SK-N-SH (cell line): Measurements from ENCODE around the gene FAM124A. TPM values are rescaled to one million over a fixed set of nuclear protein-coding genes. Genes with fewer than 3 reads are reported as not detected.

ENCODE experiments used
- CTCF ChIA-PET: fragments of 300-600, 350-600 bp; formaldehyde crosslinking; extraction: SDS; loops from one replicate; lab custom pipeline; 2021; lab: Yijun Ruan, JAX
- POLR2A ChIA-PET: fragments of 350-600 bp; sonication (Branson Sonifier 250); formaldehyde crosslinking; extraction: SDS; loops from one replicate; lab custom pipeline; 2020; ENCODE audit warnings: antibody characterized with exemption, inconsistent platforms; lab: Yijun Ruan, JAX
- DNase-seq: peaks from one replicate; pipeline ENCODE4 v3.0.0; 2012
- H2AFZ ChIP-seq: fragments of 200-600 bp; sonication (generic); 2 replicates; pipeline ENCODE4 v1.8.1; 2016; ENCODE audit warnings: antibody characterized with exemption, mild to moderate bottlenecking, low read depth
- H3F3A ChIP-seq: fragments of 200-600 bp; sonication (generic); replicated peaks from 2 replicates; pipeline ENCODE3; 2016; ENCODE audit warnings: antibody characterized with exemption, mild to moderate bottlenecking; ENCODE audit not compliant: insufficient read depth
- H3K27ac ChIP-seq, 2 experiments: fragments of 200-500 bp in 1 of 2; fragments of 200-600 bp in 1 of 2; sonication (Bioruptor generic) in 1 of 2; sonication (generic), shearing (Covaris generic) in 1 of 2; 2 replicates each; pipeline versions ENCODE4 v1.5.1 to v1.6.1; 2014 to 2016; ENCODE audit warnings: low read depth in 2 of 2, inconsistent platforms in 1 of 2, low read length in 1 of 2, mild to moderate bottlenecking in 1 of 2, mixed read lengths in 1 of 2
- H3K27me3 ChIP-seq: fragments of 200-600 bp; sonication (generic), shearing (Covaris generic); 2 replicates; pipeline ENCODE4 v1.6.1; 2016; ENCODE audit warnings: mixed run types; ENCODE audit not compliant: insufficient read depth
- H3K36me3 ChIP-seq, 2 experiments: fragments of 200-500 bp in 1 of 2; fragments of 200-600 bp in 1 of 2; sonication (Bioruptor generic) in 1 of 2; sonication (generic) in 1 of 2; replicated peaks in 1 of 2; 2 replicates each; pipeline versions ENCODE3 to v1.5.1; 2014 to 2016; ENCODE audit warnings: low read length in 1 of 2, mild to moderate bottlenecking in 1 of 2; ENCODE audit not compliant: insufficient read depth in 2 of 2, control insufficient read depth in 1 of 2
- H3K4me1 ChIP-seq, 2 experiments: fragments of 200-500 bp in 1 of 2; fragments of 200-600 bp in 1 of 2; sonication (Bioruptor generic) in 1 of 2; sonication (generic), shearing (Covaris generic) in 1 of 2; 2 replicates each; pipeline versions ENCODE4 v1.5.1 to v1.6.1; 2014 to 2016; ENCODE audit warnings: low read depth in 1 of 2, low read length in 1 of 2, mixed run types in 1 of 2; ENCODE audit not compliant: insufficient read depth in 2 of 2, control insufficient read depth in 1 of 2
- H3K4me2 ChIP-seq: fragments of 200-600 bp; sonication (generic), shearing (Covaris generic); 2 replicates; pipeline ENCODE4 v1.6.1; 2017; ENCODE audit warnings: mixed run types
- H3K4me3 ChIP-seq, 2 experiments: fragments of 200-500 bp in 1 of 2; fragments of 200-600 bp in 1 of 2; sonication (Bioruptor generic) in 1 of 2; sonication (generic), shearing (Covaris generic) in 1 of 2; 2 replicates each; pipeline versions ENCODE4 v1.5.1 to v1.8.1; 2014 to 2016; ENCODE audit warnings: low read depth in 2 of 2, inconsistent platforms in 1 of 2, low read length in 1 of 2, mild to moderate bottlenecking in 1 of 2, mixed read lengths in 1 of 2, moderate library complexity in 1 of 2
- H3K79me2 ChIP-seq: fragments of 200-600 bp; sonication (generic); 2 replicates; pipeline ENCODE4 v1.8.1; 2017; ENCODE audit warnings: mild to moderate bottlenecking; ENCODE audit not compliant: insufficient read depth
- H3K9ac ChIP-seq: fragments of 200-600 bp; sonication (generic); 2 replicates; pipeline ENCODE4 v1.6.1; 2017; ENCODE audit warnings: mixed run types
- H3K9me2 ChIP-seq: fragments of 200-600 bp; sonication (generic); 2 replicates; pipeline ENCODE4 v1.6.1; 2017; ENCODE audit warnings: mixed run types
- H3K9me3 ChIP-seq: fragments of 200-600 bp; sonication (generic); 2 replicates; pipeline ENCODE4 v1.6.1; 2017; ENCODE audit warnings: mixed run types, mild to moderate bottlenecking, moderate library complexity
- H4K20me1 ChIP-seq: fragments of 200-600 bp; sonication (generic); 2 replicates; pipeline ENCODE4 v1.6.1; 2017; ENCODE audit warnings: mild to moderate bottlenecking, mixed run types; ENCODE audit not compliant: insufficient read depth
- CHD2 ChIP-seq: fragments of 150-350 bp; IDR thresholded peaks from 2 replicates; pipeline ENCODE4 v1.6.1; 2018; ENCODE audit warnings: low read length; ENCODE audit not compliant: partially characterized antibody
- ELF1 ChIP-seq: IDR thresholded peaks from 2 replicates; pipeline ENCODE4 v1.4.0; 2012
- EP300 ChIP-seq, 2 experiments: IDR thresholded peaks; 2 replicates each; pipeline versions ENCODE4 v1.4.0 to v1.6.1; 2012; ENCODE audit warnings: borderline replicate concordance in 1 of 2, low read depth in 1 of 2, low read length in 1 of 2
- GATA2 ChIP-seq: sonication (generic); formaldehyde crosslinking; IDR thresholded peaks from 2 replicates; pipeline ENCODE4 v1.5.0; 2020; ENCODE audit warnings: mild to moderate bottlenecking, missing genetic modification reagents
- JUND ChIP-seq: IDR thresholded peaks from 2 replicates; pipeline ENCODE4 v1.4.0; 2012
- RXRA ChIP-seq: IDR thresholded peaks from 2 replicates; pipeline ENCODE4 v1.4.0; 2012; ENCODE audit warnings: low read depth, mild to moderate bottlenecking, borderline replicate concordance
- WGBS: methylation state at CpG from one replicate; pipeline ENCODE4 v1.1.6; 2017; ENCODE audit warnings: low lambda C conversion rate; 5-methylcytosine and 5-hydroxymethylcytosine counted together
- polyA plus RNA-seq, 3 experiments: library from polyadenylated mRNA; depleted of rRNA; stranded (reverse); fragments of >200 nt; gene quantifications; 2 replicates each; pipeline ENCODE4 v1.2.3, GENCODE V29; 2012
- TF ChIP-seq, protein P1 (sequence below): fragments of 200-600 bp; sonication (generic); IDR thresholded peaks from 2 replicates; pipeline ENCODE4 v1.6.1; 2017; ENCODE audit warnings: antibody characterized with exemption, mild to moderate bottlenecking, moderate library complexity
- TF ChIP-seq, protein P2 (sequence below): IDR thresholded peaks from 2 replicates; pipeline ENCODE4 v1.6.1; 2012; ENCODE audit warnings: mild to moderate bottlenecking, low read depth, low read length, moderate library complexity
- TF ChIP-seq, protein P3 (sequence below): IDR thresholded peaks from 2 replicates; pipeline ENCODE4 v1.4.0; 2012; ENCODE audit warnings: low read depth, borderline replicate concordance
- TF ChIP-seq, protein P4 (sequence below): fragments of 150-350 bp; IDR thresholded peaks from 2 replicates; pipeline ENCODE4 v1.6.1; 2017; ENCODE audit warnings: antibody characterized with exemption, low read length, low read depth, borderline replicate concordance

Gene FAM124A
- polyA plus RNA-seq, 1 of the 3 experiments (the other 2 are of a cell fraction): 1.5 TPM

DNA sequence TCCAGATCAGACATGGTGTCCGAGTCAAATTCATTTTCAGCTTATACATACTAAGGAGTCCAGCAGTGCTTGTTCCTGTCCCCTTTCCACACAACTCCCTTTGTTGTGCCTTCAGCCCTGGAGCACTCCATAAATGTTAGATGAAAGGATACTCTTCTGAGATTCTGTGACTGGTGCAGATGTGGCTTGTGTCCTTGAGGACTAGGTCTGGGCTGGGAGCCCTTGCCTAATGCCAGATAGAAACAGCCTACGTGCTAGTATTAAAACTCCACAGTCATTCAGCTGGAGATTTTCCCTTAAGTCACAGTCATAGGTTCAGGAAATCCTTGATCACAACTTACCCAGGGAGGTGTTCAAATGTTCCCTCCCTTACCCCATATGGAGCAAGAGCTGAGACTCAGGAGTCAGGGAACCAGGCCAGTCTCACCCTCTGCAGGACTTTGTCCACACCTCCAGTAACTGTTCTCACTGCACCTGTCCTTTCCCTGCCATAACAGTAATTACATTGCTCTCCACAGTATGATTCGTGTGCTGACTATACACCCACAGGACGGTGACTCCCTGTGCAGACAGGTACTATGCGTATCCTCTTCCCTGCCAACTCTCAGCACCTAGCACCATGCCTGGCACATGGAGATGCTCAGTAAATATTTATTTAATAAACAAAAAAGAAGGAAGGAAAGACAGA, 101.8 kb downstream of the FAM124A start:
- no peak overlapping the region for H3K4me2 ChIP-seq
- H3K27ac ChIP-seq: no peak overlapping the region
- H3K79me2 ChIP-seq: no peaks in the 10 kb centered on the region
- ChIA-PET POLR2A (no interaction called here), CTCF (interaction anchor here (3.2 kb wide), 1 partner anchor 38 kb away, joined by 11 read pairs; no protein-coding TSS in a partner anchor)
- H3K36me3 ChIP-seq: no peaks in the 10 kb centered on the region
- H3F3A ChIP-seq: no peaks in the 10 kb centered on the region
- no peak overlapping the region for H3K9ac ChIP-seq
- no peak overlapping the region for H2AFZ ChIP-seq
- no peaks in the 10 kb centered on the region for H4K20me1 ChIP-seq
- DNase-seq: no peak
- no peaks in the 10 kb centered on the region for H3K9me3 ChIP-seq
- no peak overlapping the region for H3K4me3 ChIP-seq
- 72% methylated on average over 5 of the region's 5 CpGs for WGBS
- TF ChIP-seq, protein P1, sequence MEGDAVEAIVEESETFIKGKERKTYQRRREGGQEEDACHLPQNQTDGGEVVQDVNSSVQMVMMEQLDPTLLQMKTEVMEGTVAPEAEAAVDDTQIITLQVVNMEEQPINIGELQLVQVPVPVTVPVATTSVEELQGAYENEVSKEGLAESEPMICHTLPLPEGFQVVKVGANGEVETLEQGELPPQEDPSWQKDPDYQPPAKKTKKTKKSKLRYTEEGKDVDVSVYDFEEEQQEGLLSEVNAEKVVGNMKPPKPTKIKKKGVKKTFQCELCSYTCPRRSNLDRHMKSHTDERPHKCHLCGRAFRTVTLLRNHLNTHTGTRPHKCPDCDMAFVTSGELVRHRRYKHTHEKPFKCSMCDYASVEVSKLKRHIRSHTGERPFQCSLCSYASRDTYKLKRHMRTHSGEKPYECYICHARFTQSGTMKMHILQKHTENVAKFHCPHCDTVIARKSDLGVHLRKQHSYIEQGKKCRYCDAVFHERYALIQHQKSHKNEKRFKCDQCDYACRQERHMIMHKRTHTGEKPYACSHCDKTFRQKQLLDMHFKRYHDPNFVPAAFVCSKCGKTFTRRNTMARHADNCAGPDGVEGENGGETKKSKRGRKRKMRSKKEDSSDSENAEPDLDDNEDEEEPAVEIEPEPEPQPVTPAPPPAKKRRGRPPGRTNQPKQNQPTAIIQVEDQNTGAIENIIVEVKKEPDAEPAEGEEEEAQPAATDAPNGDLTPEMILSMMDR: no peak
- TF ChIP-seq JUND (no peak), RXRA (no peak), ELF1 (no peak), GATA2 (CRISPR knock-in tag) (no peak), EP300 (IDR thresholded peaks at IDR 0.05; ENCODE audit: borderline replicate concordance in 1 of 2, low read depth in 1 of 2, low read length in 1 of 2) (no peak), CHD2 (no peak)
- TF ChIP-seq, protein P2, sequence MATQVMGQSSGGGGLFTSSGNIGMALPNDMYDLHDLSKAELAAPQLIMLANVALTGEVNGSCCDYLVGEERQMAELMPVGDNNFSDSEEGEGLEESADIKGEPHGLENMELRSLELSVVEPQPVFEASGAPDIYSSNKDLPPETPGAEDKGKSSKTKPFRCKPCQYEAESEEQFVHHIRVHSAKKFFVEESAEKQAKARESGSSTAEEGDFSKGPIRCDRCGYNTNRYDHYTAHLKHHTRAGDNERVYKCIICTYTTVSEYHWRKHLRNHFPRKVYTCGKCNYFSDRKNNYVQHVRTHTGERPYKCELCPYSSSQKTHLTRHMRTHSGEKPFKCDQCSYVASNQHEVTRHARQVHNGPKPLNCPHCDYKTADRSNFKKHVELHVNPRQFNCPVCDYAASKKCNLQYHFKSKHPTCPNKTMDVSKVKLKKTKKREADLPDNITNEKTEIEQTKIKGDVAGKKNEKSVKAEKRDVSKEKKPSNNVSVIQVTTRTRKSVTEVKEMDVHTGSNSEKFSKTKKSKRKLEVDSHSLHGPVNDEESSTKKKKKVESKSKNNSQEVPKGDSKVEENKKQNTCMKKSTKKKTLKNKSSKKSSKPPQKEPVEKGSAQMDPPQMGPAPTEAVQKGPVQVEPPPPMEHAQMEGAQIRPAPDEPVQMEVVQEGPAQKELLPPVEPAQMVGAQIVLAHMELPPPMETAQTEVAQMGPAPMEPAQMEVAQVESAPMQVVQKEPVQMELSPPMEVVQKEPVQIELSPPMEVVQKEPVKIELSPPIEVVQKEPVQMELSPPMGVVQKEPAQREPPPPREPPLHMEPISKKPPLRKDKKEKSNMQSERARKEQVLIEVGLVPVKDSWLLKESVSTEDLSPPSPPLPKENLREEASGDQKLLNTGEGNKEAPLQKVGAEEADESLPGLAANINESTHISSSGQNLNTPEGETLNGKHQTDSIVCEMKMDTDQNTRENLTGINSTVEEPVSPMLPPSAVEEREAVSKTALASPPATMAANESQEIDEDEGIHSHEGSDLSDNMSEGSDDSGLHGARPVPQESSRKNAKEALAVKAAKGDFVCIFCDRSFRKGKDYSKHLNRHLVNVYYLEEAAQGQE: no peak
- TF ChIP-seq, protein P3, sequence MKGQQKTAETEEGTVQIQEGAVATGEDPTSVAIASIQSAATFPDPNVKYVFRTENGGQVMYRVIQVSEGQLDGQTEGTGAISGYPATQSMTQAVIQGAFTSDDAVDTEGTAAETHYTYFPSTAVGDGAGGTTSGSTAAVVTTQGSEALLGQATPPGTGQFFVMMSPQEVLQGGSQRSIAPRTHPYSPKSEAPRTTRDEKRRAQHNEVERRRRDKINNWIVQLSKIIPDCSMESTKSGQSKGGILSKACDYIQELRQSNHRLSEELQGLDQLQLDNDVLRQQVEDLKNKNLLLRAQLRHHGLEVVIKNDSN: no peak
- TF ChIP-seq, protein P4, sequence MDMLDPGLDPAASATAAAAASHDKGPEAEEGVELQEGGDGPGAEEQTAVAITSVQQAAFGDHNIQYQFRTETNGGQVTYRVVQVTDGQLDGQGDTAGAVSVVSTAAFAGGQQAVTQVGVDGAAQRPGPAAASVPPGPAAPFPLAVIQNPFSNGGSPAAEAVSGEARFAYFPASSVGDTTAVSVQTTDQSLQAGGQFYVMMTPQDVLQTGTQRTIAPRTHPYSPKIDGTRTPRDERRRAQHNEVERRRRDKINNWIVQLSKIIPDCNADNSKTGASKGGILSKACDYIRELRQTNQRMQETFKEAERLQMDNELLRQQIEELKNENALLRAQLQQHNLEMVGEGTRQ: no peak
- no peaks in the 10 kb centered on the region; a peak in 1 of 4 replicates for H3K4me1 ChIP-seq
- H3K27me3 ChIP-seq: no peaks in the 10 kb centered on the region
- no peaks in the 10 kb centered on the region for H3K9me2 ChIP-seq
